KMS-11 (cell line): Measurements from ENCODE around the gene UBE2F.
"Not testable (repeated sequence)": the region's sequence is repeated elsewhere in the genome, so short reads cannot be mapped to it uniquely, and the experiment has no call there.

ENCODE experiments used
- H2AFZ ChIP-seq: fragments of 200-600 bp; sonication (generic); 2 replicates; pipeline ENCODE4 v1.6.1; 2016; ENCODE audit warnings: antibody characterized with exemption, mixed run types, low read depth
- H3K27ac ChIP-seq: fragments of 200-600 bp; sonication (generic); 2 replicates; pipeline ENCODE4 v1.6.1; 2016; ENCODE audit warnings: mild to moderate bottlenecking, mixed run types
- H3K27me3 ChIP-seq: fragments of 200-600 bp; sonication (generic); 2 replicates; pipeline ENCODE4 v1.6.1; 2017; ENCODE audit warnings: mild to moderate bottlenecking, low read depth, mixed run types, moderate library complexity; ENCODE audit not compliant: insufficient read depth
- H3K36me3 ChIP-seq: fragments of 200-600 bp; sonication (generic); 2 replicates; pipeline ENCODE4 v1.6.1; 2017; ENCODE audit warnings: mild to moderate bottlenecking, mixed run types; ENCODE audit not compliant: insufficient read depth
- H3K4me1 ChIP-seq: fragments of 200-600 bp; sonication (generic); 2 replicates; pipeline ENCODE4 v1.6.1; 2016; ENCODE audit warnings: mild to moderate bottlenecking, low read depth, mixed run types; ENCODE audit not compliant: poor library complexity, severe bottlenecking
- H3K4me2 ChIP-seq: fragments of 200-600 bp; sonication (generic); 2 replicates; pipeline ENCODE4 v1.7.0; 2016; ENCODE audit warnings: mild to moderate bottlenecking, mixed run types
- H3K4me3 ChIP-seq: fragments of 200-600 bp; sonication (generic); IDR thresholded peaks from 2 replicates; pipeline ENCODE4 v1.6.1; 2017; ENCODE audit warnings: low read depth, low read length, mixed read lengths; ENCODE audit not compliant: insufficient read depth
- H3K79me2 ChIP-seq: fragments of 200-600 bp; sonication (generic); 2 replicates; pipeline ENCODE4 v1.6.1; 2016; ENCODE audit warnings: low read depth, mixed run types; ENCODE audit not compliant: insufficient read depth
- H3K9ac ChIP-seq: fragments of 200-600 bp; sonication (generic); 2 replicates; pipeline ENCODE4 v1.6.1; 2016; ENCODE audit warnings: mild to moderate bottlenecking, mixed run types
- H4K20me1 ChIP-seq: fragments of 200-600 bp; sonication (generic); 2 replicates; pipeline ENCODE4 v1.6.1; 2016; ENCODE audit warnings: mild to moderate bottlenecking, mixed run types; ENCODE audit not compliant: insufficient read depth
- CTCF ChIP-seq: fragments of 200-600 bp; sonication (generic); conservative IDR thresholded peaks from 2 replicates; pipeline ENCODE4 v1.6.1; 2017; ENCODE audit warnings: low read depth, mild to moderate bottlenecking, antibody characterized with exemption, low read length, moderate library complexity, mixed read lengths

Gene UBE2F

GRCh38 chr2:238065071-238065846 lies 98.4 kb downstream of the UBE2F start:
- no peak overlapping the region for H3K9ac ChIP-seq
- H3K4me1 ChIP-seq = peaks cover 39% of the 10 kb centered on the region
- TF ChIP-seq CTCF = no peak
- no peaks in the 10 kb centered on the region for H3K27me3 ChIP-seq
- H3K79me2 ChIP-seq = 0 out of 2 replicates have a peak, but pooled peaks cover 4% of the 10 kb centered on the region
- no peak overlapping the region for H3K4me2 ChIP-seq
- H3K27ac ChIP-seq = no peak overlapping the region
- no peak overlapping the region for H3K4me3 ChIP-seq
- no peaks in the 10 kb centered on the region for H3K36me3 ChIP-seq
- no peak overlapping the region for H2AFZ ChIP-seq
- H4K20me1 ChIP-seq = no peaks in the 10 kb centered on the region

- Histone ChIP-seq H3K4me3 (no peak overlapping the region), H2AFZ (no peak overlapping the region), H3K4me2 (no peak overlapping the region), H3K4me1 (peaks cover 39% of the 10 kb centered on the region), H3K27ac (no peak overlapping the region), H3K36me3 (no peaks in the 10 kb centered on the region), H4K20me1 (no peaks in the 10 kb centered on the region), H3K9ac (no peak overlapping the region), H3K27me3 (no peaks in the 10 kb centered on the region), H3K79me2 (0 out of 2 replicates have a peak, but pooled peaks cover 4% of the 10 kb centered on the region)
- no peak for TF ChIP-seq CTCF
Observed at GRCh38 chr2:238066218-238066617, 99.4 kb downstream of the UBE2F start.

- H3K4me3 ChIP-seq, H2AFZ ChIP-seq, H3K4me2 ChIP-seq, H4K20me1 ChIP-seq, H3K27me3 ChIP-seq, H3K27ac ChIP-seq, H3K9ac ChIP-seq, H3K79me2 ChIP-seq, H3K36me3 ChIP-seq: not testable (repeated sequence)
- H3K4me1 ChIP-seq = peaks cover 38% of the 10 kb centered on the region
Observed at GRCh38 chr2:238066718-238067117, 99.9 kb downstream of the UBE2F start.

- Histone ChIP-seq H3K4me1 (peaks cover 25% of the 10 kb centered on the region), H3K27ac (no peak overlapping the region), H4K20me1 (no peaks in the 10 kb centered on the region), H3K4me2 (no peak overlapping the region), H3K27me3 (no peaks in the 10 kb centered on the region), H3K36me3 (no peaks in the 10 kb centered on the region), H3K4me3 (no peak overlapping the region), H3K9ac (no peak overlapping the region), H2AFZ (no peak overlapping the region), H3K79me2 (no peaks in the 10 kb centered on the region)
- no peak for TF ChIP-seq CTCF
Observed at GRCh38 chr2:238067939-238068338, 101.1 kb downstream of the UBE2F start.

- H3K9ac ChIP-seq = no peak overlapping the region
- no peaks in the 10 kb centered on the region for H3K79me2 ChIP-seq
- H4K20me1 ChIP-seq = no peaks in the 10 kb centered on the region
- no peak overlapping the region for H3K27ac ChIP-seq
- peaks cover 17% of the 10 kb centered on the region for H3K4me1 ChIP-seq
- no peak overlapping the region for H2AFZ ChIP-seq
- no peak for TF ChIP-seq CTCF
- no peak overlapping the region for H3K4me2 ChIP-seq
- no peak overlapping the region for H3K4me3 ChIP-seq
- no peaks in the 10 kb centered on the region for H3K27me3 ChIP-seq
- no peaks in the 10 kb centered on the region for H3K36me3 ChIP-seq
Observed at GRCh38 chr2:238069021-238069709, 102.4 kb downstream of the UBE2F start.
